ENCODE data around the gene PRMT1.

The PRMT1 gene

DNA sequence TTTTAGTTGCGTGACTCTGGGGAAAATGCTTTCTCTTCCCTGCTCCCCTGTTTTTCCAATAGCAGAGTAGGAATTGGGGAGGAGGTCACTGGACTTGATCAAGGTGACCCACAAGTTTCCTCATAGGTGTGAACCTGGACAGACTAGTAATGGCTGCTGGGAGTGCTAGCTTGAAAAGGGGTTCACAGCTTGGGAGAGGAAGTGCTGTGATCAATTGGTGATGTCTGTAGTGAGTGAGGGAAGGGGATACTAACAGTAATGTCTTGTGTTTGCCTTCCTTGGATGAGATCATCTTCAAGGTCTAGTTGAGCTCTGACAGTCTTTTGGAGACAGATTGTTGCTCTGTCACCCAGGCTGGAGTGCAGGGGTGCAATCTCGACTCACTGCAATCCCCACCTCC, 9.6 kb upstream of the PRMT1 start:
- DNase-seq (ENCODE audit: low read depth in 2 of 2) = no peak

DNA sequence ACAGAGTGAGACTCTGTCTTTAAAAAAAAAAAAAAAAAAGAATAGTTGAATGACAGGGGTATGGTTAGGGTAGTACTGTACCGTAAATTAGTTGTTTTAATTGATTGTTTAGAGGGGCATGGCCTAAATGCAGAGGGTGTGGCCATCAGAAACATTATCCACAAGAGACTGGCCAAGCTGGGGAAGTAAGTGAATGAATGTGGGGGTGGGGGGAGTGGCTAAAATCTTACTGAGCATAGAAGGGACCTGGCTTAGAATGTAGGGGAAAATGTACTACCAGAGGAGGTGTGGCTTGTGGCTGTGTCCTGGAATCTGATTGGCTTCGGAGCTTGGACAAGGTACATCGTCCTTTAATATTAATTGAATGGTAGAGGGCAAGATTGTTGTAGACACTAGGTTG, 7.6 kb upstream of the PRMT1 start:
- no peak for DNase-seq (ENCODE audit: low read depth in 2 of 2)

DNA sequence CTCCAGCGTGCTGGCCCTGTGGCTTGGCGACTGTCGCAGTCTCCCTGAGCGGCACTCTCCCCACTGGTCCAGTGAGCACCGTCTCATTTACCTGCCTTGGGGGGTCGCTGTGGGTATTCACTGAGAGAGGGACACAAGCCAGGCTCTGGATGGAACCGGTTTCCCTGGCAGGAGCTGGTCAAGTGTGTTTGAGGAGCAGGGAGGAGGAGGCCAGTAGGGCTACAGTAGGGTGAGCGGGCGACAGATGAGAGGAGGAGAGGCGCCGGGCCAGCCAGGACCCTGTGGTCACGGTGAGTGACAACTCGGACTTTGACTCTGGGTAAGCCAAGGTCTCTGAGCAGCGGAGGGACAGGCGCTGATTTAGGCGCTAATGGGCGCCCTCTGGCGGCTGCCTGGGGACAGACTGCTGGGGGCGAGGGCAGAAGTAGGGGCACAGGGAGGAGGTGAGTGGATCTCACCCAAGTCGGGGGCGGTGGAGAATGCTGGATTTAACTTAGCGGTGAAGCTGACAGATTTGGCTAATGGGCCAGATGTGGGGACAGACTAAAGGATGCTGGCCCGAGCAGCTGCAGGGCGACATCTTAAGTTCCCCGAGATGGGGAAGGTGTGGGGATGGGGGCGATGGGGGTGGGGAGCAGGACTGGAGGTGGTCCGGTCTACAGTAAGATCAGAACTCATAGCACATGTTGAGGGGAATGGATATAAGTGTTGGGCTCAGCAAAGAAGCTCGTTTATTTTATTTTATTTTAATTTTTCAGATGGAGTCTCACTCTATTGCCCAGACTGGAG, 4.7 kb upstream of the PRMT1 start:
- no peak for DNase-seq (ENCODE audit: low read depth in 2 of 2)

DNA sequence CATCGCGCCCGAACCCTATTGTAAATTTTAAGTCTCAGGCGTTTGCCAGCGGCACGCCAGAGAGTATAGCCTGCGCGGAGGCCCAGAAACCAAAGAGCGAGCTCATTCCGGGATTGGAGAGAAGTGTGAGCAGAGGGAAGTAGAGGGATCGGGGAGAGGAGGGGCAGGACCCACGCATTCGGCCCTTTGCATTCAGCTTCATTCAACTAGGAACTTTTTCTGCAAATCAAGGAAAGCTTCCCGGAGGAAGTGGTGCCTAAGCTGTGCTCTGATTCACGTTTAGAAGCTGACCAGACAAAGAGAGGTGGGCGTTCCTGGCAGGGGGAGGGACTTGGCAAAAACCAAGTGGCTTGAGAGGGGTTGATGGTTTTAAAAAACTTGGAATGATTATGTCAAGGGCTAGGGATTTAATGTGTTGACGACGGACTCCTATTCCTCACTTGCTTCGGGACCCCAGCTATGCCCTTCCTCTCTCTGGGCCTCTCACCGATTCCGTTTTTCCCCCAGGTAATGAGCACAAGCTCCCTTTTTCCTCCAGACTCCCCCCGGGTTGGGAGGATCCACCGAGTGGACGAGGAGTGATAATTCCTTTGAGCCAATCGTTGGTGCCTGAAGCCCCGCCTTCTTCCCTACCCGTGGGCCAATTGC, 811 bp upstream of the PRMT1 start:
- no peak for DNase-seq (ENCODE audit: low read depth in 2 of 2)

DNA sequence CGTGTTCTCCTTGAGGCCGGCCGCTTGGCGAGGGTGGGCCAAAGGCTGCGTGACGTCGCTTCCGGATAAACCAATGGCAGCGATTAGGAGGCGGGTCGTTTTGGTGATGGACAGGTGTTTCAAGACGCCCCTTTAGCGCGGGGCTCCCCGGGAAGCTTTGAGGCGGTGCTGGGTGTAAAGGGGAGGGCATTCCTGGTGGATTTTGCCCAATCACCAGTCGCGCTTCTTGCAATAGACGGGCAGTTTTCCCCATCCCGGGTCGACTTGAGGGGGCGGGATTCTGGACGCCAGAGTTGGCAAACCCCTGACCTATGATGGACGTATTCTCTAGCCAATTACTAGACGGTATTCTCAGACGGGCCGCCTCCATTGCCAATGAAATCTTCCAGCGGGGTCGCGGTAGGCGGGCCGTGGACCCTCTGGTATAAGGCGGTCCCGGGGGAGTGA, 264 bp upstream of the PRMT1 start:
- peak; percentile 100 for DNase-seq (ENCODE audit: low read depth in 2 of 2)

DNA sequence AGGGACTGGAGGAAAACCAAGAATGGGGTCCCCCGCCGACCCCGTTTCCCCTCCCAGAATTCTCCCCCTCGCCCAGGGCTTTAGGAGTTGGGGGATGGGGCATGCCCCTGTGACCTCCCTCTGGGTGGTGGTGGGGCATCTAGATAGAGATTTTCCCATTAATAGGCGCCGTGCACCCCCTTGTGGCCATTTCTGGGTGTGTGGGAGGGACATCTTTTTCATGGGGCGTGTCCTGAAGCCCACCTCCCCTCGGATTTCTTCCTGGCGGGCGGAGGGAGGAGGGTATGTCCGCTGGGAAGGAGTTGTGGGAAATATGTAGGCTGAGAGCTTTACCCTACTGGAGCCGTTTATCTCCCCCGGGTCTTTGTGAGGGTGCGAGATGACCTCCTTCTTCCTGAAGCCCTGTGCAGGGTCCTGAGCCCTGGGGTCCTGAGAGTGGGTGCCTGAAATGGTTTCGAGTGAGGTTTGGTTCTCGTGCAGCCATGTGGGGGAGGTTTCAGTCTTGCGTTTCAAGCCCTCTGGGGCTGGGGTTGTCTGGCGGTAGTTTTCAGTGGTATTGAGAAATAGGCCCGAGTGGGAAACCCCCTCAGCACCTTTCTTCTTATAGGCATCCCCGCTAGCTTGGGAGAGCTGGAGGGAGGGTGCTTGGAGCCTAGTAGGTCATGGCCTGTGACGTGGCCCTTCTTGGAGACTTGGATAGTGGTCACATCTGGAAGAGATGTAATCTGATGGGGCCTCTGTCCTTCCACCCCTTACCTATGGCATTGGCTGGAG, 1.0 kb downstream of the PRMT1 start:
- no peak for DNase-seq (ENCODE audit: low read depth in 2 of 2)

DNA sequence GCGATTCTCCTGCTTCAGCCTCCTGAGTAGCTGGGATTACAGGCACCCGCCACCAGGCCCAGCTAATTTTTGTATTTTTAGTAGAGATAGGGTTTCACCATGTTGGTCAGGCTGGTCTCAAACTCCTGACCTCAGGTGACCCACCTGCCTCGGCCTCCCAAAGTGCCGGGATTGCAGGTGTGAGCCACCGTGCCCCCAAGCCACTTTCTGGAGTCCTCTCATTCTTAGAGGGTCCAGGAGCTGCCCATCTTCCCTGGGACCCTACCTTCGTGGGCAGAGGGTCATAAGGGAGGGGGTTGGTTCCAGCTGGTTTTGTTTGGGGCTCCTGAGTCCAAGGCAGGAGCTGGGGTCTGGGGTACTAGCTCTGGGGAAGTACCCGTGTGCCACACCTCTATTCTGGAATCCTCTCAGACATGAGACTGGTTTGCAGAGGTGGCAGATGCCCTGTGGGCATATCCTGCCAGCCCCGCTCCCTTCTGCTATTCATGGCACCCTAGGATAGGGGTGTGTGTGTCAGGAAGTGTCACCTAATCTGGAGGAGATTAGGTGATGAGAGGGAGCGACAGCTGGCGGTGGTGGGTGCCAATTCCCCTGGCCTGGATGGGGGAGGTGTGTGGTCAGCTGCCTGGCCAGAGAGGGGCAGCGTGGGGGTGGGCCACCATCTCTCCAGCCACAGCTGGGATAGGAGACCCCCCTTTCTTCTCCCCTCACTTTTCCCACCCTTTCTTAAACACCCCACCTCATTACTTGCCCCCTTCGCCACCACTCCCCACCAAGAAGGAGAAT, 2.1 kb downstream of the PRMT1 start:
- no peak for DNase-seq (ENCODE audit: low read depth in 2 of 2)

DNA sequence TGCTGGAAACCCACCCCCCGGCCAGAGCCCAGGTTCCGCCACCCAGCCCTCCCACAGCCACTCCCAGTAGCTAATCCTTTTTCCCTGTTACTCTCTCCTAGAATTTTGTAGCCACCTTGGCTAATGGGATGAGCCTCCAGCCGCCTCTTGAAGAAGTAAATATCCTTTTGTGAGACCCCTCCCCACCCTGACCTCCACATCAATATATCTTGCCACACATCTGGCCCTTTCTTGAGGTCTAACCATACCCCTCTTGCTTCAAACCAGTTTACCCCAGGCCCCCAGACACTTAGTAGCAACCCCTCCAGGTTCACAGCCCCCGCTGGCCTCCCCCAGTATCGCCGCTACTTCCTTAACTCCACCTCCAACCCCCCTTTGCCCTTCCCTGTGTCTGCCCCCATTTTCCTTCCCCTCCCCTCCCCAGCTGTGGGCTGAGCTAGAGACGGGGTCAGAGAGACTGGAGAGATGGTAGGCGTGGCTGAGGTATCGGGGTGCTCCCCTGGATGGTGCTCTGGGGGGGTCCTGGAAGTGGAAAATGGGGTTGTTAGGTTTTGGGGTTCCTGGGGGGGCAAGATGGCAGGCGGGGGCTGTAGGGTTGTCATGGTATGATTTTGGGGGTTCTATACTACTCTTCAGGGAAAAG, 2.8 kb downstream of the PRMT1 start:
- DNase-seq (ENCODE audit: low read depth in 2 of 2) = no peak

DNA sequence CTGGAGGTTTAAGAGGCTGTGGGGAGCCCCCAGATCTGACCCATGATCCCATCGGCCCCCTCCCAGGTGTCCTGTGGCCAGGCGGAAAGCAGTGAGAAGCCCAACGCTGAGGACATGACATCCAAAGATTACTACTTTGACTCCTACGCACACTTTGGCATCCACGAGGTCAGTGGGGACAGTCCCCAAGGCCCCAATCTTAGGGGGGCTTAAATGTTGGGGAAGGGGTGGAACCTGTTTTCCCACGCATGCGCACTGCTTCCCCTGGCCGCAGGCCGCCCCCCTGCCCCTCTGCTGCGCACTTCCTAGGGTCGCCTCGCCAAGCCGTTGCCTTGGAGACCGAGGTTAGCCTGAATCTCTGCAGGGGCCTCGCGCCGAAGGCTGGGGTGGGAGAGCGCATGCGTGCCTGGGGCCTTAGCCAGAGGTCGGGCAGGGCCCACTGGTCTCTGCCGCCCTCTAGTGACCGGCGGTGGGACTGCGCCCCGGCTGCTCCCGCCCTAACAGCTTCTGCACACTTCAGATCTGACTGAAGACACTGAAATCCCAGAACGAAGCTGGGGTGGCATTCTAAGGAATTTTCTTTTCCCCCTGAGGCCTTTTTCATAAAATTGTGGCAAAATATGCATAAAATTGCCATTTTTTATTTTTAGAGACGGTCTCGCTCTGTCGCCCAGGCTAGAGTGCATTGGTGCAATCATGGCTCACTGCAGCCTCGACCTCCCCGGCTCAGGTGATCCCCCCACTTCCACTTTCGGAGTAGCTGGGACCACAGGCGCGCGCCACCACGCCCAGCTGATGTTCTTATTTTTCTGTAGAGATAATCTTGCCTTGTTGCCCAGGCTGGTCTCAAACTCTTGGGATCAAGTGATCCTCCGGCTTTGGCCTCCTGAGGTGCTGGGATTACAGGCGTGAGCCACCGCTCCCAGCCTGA, 3.6 kb downstream of the PRMT1 start:
- peak in 1 of 2 experiments; percentile 61 for DNase-seq (ENCODE audit: low read depth in 2 of 2)

DNA sequence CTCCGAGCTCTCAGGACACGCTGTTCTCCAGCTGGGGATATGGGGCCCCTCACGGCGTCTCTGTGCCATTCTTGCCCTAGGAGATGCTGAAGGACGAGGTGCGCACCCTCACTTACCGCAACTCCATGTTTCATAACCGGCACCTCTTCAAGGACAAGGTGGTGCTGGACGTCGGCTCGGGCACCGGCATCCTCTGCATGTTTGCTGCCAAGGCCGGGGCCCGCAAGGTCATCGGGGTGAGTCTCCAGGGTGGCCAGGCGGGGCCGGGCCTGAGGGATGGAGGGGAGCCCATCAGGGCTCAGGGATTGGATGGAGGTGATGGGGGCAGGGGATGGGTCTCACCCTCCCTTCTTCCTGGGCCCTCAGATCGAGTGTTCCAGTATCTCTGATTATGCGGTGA, 4.8 kb downstream of the PRMT1 start:
- no peak for DNase-seq (ENCODE audit: low read depth in 2 of 2)

DNA sequence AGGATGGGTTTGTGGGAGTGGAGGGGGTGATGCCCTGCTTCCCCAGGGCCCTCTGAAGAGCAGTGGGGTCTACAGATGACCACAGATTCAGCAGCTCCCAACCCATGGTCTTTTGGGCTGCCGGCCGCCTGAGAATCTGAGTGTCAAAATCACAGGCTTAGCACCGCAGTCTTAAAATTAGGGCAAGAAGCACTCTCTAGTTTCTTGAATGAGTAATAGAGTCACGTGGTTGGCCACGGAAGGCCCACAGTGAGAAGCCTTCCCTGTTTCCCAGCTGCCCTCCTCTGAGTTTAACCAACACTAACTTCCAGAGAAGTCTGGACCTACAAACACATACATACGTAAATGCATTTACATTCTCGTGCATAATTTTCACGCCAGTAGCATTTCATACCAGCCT, 5.2 kb downstream of the PRMT1 start:
- no peak for DNase-seq (ENCODE audit: low read depth in 2 of 2)

DNA sequence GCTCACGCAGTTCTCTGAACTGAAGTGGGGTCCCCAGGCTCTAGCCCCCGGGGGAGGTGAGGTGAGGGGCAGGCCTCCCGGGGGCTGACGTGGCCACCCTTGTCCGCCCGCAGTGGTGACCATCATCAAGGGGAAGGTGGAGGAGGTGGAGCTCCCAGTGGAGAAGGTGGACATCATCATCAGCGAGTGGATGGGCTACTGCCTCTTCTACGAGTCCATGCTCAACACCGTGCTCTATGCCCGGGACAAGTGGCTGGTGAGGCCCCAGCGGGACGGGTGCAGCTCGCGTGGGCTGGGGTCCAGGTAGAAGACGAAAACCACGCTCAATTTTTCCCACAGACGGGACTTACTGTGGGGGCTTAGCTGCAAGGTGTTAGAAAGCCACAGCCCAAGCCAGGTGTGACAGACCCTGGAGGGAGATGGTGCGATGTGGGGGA, 6.8 kb downstream of the PRMT1 start:
- no peak for DNase-seq (ENCODE audit: low read depth in 2 of 2)

DNA sequence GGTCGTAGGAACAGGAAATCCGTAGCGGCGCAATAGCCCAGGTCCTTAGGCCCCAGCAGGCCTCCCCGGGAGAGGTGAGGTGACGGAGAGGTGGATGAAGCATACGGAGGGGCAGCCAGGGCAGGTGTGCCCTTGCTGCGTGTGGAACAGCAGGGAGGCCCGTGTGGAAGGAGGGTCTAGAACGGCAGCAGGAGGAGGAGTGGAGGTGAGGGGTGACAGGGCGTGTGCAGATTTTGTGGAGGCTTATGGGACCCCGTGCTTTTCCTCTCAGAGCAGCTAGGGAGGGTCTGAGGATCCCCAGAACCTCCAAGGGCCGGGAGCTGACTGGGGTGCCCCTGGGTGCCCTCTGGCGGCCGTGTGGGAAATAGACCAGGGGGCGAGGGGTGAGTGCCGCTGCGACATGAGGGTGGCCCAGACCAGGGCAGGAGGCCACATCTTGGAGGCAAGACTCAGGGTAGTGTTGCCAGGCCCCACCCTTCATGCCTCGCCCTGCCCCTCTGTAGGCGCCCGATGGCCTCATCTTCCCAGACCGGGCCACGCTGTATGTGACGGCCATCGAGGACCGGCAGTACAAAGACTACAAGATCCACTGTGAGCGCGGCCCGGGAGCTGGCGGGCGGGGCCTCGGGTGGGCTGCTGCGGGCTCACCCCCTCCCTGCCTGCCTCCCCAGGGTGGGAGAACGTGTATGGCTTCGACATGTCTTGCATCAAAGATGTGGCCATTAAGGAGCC, 7.3 kb downstream of the PRMT1 start:
- no peak for DNase-seq (ENCODE audit: low read depth in 2 of 2)

DNA sequence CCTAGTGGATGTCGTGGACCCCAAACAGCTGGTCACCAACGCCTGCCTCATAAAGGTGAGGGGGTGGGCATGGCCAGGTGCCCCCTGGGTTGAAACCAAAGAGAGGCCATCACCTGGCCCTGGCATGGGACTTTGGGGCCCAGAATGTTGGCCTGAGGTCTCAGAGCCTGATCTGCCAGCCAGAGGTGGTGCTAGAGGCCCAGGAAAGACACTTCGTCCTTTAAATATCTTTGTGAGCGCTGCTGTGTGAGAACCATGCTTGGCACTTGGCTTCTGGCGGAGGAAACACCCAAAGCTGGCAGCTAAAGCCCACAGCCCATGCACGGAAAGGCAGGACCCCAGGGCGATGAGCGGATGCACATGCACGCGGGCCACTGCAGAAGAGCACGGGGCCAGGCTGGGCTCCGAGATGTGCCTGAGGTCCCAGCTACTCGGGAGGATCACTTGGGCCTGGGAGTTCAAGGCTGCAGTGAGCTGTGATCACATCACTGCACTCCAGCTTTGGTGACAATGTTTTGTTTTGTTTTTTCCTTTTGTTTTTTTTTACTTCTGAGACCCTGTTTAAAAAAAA, 8.0 kb downstream of the PRMT1 start:
- no peak for DNase-seq (ENCODE audit: low read depth in 2 of 2)

DNA sequence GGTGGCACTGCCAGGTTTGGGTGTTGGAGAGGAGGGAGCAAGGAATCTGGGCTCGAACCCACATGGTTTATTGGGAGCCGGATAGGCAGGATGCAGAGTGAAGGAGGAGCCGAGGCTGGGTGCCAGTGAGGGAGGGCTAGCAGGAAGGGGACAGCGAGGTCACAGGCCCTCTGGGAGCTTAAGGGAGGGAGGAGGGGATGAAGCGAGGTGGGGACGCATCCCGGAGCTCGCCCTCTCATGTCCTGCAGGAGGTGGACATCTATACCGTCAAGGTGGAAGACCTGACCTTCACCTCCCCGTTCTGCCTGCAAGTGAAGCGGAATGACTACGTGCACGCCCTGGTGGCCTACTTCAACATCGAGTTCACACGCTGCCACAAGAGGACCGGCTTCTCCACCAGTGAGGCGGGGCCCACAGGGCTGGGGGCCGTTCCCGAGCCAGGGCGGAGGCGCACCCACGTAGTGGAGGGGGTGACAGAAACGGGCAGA, 8.8 kb downstream of the PRMT1 start:
- no peak for DNase-seq (ENCODE audit: low read depth in 2 of 2)

DNA sequence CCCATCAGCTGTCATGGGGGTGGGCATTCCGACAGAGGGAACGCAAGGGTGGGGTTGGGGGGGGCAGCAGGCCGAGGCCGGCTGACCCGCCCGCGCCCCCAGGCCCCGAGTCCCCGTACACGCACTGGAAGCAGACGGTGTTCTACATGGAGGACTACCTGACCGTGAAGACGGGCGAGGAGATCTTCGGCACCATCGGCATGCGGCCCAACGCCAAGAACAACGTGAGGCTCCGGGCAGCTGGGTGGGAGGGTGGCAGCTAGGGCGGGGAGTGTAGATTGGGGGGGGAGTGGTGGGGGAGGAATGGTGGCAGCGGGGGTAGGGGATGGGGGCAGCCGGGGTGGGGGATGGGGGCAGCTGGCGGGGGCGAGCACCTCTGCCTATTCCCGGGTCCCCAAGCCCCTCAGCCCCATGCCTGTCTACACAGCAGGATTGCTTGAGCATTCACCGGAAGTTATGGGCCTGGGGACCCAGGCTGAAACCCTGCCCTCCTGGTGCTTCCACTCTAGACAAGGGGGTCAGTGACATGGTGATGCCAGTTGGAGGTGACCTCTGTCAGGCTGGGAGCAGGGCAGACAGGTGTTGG, 9.5 kb downstream of the PRMT1 start:
- DNase-seq (ENCODE audit: low read depth in 2 of 2) = no peak

DNA sequence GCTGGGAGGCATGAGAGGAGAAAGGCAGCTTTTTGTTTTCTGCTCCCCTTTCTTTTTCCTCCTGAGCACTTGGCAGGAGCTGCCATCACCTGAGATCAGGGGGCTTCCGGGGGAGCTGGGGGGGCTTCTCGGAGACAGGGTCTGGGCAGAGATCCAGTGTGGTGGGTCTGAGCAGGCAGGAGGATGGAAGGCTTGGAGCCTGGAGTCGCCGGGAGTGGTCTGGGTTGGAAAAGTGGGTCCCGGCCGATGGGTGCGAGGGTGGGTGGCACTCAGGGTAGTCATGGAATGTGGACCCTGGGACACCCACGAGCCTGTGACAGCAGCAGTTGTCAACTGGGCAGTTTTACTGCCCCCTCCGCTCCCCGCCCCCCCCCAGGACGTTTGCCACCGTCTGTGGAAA, 10.1 kb downstream of the PRMT1 start:
- DNase-seq (ENCODE audit: low read depth in 2 of 2) = no peak

DNA sequence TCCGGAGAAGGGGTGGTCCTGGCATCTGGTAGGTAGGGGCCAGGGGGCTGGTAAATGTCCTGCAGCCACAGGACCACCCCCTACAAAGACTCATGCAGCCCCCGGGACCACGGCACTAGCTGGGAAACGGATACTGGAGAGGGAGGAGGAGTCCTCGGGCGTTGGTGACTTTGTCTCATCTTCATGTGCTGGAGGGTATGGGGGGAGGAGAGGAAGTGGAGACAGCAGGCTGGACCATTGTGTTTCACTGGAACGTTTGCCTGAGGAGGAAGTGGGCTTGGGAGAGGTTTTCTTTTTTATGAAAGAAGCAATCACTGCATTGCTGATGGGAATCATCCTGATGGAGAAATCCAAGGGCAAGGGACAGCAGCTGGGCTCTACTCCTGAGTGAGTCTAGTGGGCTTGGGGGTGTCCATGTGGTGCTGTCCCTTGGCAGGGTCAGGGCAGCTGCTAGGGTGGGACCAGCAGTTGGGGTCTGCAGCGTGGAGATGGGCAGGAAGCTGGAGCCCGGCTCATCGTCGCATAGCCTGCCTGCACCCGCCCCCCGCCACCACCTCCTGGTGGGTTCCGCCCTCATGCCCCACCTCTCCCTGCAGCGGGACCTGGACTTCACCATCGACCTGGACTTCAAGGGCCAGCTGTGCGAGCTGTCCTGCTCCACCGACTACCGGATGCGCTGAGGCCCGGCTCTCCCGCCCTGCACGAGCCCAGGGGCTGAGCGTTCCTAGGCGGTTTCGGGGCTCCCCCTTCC, 10.7 kb downstream of the PRMT1 start:
- no peak for DNase-seq (ENCODE audit: low read depth in 2 of 2)

All from fibroblast of skin of left quadriceps (primary cell).